ENCODE data around the gene PSG5. TPM values are rescaled to one million over a fixed set of nuclear protein-coding genes. Genes with fewer than 3 reads are reported as not detected.
"Not testable (repeated sequence)": the region's sequence is repeated elsewhere in the genome, so short reads cannot be mapped to it uniquely, and the experiment has no call there.

PSG5 gene
- total RNA-seq = not detected

DNA sequence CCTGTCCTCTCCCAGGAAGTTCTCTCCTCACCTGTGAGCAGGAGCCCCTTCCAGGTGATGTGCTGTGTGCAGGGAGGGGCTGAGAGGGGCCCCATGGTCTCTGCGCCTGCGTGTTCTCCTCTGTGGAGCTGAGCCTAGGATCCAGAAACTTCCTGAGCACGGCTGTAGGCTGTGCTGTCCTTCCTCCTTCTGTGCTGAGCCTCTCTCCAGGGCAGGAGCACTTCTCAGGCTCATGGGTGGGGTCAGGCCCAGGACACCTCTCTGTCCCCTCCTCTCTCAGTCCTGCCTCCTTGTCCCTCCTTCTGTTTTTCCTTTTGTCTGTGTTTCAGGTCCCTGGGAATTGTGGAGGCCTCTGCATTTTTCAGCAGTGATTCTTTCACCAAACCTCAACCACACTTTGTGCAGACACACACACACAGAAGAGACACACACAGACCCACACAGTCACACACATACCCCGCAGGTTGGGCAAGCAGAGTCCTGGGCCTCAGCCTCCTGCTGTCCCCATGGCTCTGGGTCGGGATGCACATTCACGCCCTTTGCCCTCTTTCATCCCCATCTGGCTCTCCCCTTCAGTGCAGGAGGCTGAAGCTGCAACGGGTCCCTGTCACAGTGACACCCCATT, at the start of gene PSG5:
PSG5 (minus strand) TSS at position 226 of the 625 bp plus-strand sequence; CDS start at position 95, 131 bp downstream.
- DNase-seq = not testable (repeated sequence)

DNA sequence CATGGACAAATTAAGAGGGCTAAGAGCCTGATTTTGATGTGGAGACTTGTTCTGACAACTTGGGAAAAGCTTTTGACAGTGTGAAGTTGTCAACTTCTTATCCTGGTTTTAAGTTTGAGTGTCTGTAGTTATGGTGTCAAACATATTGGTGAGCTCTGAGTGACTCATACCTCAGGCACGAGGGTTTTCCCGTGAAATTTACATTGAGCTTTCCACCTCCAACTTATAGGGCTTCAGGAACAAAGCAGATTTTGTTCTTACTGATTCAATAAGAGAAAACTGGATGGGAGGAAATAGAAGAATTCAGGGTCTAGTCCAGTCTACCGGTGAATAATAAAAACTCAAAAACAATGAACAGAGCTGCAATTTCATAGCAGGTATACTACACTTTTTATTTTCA, 49.4 kb upstream of the PSG5 start:
- not testable (repeated sequence) for DNase-seq

DNA sequence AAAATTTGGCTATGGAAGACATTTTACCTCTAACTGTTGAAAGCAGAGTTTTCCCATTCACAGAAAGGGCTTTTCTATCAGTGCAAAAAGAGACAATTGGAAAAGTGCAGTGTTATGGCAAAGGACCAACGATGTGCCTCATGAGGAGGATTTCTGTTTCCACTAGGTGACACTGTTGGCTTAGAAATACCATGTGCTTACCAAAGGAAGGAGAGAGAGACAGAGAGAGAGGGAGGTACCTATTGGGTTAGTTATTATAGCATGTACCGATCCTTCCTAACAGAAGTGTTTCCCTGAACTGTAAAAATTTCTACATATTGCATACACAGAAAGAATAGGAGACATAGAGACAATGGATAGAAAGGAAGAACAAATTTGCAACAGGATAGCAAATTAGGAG, 43.0 kb upstream of the PSG5 start:
- no peak for DNase-seq

DNA sequence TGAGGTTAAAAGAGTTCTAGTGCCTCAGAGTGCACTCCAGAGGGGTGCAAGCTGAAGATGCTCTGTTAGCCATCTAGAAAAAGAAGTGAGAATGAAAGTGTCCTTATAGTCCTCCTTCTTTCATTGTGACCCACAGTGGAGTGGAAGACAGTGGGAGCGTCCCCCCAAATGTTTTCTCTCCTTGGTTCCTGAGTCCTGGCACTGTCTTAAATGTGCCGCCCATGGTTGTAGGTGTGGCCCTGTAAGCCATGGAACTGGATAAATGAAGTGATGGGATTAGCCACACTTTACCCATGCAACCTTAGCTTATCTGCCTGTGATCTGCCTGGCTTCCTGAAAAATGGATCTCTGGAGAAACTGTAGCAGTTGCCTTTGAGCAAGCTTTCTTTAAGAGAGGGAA, 42.4 kb upstream of the PSG5 start:
- DNase-seq = not testable (repeated sequence)

DNA sequence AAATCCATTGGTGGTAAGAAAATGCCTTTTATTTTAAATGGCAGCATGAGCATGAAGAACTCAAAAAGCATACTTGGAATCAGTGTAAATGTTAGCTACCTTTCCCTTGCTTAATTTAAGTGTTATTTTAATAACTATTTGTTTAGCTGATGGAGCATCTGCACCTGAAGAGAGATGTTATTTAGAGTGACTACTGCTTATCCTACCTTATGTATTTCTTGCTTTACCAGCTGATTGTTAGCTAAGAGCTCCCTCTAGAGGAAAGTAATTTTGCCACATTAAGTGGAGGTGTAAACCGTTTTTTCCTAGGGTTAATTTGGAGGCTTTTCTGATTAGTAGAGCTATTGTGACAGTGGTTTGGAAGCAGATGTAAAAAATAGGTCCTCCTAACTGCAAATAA, 40.6 kb upstream of the PSG5 start:
- not testable (repeated sequence) for DNase-seq

DNA sequence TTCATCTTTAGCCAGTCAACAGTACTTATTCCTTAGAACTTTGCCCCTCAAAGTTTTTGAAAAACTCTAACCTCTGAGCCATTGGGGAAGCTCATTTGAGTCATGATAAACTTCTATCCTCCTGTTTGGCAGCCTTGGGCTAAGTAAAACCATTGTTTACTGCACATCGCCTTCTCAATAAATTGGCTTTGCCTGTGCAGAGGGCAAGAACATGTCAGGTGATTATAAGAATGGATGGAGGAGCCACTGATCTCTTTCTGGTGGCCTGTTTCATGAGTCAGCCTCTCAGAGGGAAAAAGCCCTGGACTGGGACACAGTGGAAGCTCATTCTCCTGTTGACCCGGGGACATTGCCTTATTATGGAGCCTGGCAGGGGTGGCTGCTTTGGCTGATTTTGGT, 38.5 kb upstream of the PSG5 start:
- no peak for DNase-seq

DNA sequence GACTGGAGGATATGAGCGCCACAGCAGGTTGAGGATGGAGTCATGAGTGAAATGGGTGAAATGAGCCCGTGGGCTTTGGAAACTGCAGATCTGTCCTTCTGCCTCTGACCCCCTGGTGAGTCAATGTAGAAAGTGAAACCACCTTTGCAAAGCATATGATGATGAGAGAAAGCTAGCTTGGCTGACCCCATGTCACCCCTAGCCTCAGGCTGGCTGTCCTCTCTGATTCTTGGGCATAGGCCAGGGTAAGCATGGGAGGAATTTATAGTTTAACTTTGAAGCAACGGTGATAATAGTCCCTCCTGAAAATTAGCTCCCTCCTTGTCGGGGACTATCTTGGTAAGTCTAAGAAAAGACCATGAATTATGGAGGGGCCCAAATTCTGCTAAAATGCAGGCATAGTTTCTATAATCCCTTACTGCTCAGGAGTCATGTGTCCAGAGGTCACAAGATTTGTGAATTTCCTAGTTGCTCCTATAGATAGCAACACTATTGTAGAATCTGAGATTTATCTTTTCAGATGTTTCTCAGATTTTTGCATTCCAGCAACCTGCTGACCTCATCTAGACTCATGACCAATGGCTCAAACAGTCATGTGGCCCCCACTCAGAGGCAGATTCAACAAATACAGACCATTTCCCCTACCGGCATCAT, 38.0 kb upstream of the PSG5 start:
- not testable (repeated sequence) for DNase-seq

DNA sequence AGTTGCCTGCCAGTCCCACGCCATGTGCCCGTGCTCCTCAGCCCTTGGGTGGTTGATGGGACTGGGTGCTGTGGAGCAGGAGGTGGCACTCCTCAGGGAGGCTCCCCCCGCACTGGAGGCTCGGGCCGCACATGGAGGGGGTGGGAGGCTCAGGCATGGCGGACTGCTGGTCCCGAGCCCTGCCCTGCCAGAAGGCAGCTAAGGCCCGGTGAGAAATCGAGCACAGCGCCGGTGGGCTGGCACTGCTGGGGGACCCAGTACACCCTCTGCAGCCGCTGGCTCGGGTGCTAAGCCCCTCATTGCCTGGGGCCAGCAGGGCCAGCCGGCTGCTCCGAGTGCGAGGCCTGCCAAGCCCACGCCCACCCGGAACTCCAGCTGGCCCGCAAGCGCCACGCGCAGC, 35.6 kb upstream of the PSG5 start:
- not testable (repeated sequence) for DNase-seq

DNA sequence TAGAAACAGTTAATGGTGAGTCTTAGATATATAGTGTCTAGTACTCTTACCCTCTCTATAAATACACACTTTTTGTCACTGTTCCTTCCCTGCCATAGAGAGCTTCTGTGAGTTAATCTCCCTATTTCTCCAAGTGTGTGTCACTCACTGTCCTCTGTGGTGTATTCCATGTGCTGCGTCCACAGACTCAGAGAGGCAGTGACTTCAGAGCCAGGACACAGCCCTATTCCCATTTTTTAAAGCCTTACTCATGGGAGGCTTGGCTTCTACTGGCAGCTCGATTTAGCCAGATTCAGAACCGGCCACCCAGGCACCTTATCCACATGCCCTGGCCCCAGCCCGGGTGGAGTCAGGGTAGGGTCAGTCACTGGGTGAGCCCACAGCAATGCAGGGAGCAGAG, 32.8 kb upstream of the PSG5 start:
- not testable (repeated sequence) for DNase-seq

DNA sequence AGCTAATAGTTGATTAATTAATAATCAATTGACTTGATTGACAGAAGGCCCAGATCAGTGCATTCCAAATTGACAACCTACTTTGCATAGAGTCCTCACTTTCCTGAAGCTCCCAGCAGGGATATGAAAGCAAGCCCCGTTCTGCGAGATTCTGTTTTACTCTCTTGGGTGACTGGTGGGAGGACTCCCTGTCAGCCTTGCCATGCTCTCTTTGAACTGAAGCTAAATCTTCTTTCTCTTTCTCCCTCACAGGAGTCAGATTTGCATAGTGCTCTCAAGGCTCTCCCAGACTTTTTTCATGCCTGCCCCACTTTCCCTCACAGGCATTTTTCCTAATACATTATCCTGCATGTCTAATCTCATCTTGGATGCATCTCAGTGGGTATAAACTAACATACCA, 29.5 kb upstream of the PSG5 start:
- DNase-seq = not testable (repeated sequence)

DNA sequence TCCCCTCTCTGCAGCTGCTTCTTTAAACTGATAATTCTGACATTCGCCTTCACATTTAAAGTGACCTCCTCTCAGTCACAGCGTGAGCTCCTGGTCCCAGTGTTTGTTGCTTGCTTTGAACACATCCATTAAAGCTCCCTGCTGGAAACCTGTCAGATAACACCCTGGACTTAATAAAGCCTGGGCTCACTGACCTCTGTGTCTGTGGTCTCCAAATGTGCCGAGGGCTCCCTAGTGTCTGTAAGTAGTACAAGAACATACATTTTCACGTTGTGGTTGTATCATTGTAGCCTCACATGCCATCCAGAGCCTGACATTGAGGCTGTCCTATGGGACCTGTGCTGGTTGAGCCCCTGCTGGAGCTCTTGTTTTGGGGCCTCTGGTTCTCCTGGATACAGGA, 21.7 kb upstream of the PSG5 start:
- DNase-seq = no peak

DNA sequence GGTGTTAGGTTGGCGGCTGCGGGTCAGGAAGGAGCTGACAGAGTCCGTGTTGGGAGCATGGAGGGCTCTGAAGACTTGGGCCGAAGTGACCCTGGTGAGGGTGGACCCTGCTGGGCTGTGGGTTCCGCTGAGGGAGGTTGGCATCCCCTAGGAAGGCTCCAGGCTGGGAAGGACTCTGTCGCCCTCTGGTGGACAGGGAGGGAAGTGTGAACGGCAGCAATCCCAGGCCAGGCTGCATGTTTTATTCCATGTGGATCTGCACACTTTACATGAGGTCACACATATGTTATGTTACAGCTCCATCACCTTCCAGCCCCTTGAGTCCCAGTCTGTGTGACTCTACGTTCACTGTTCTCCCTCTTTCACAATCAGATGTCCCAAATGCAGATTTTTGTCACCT, 20.8 kb upstream of the PSG5 start:
- not testable (repeated sequence) for DNase-seq

DNA sequence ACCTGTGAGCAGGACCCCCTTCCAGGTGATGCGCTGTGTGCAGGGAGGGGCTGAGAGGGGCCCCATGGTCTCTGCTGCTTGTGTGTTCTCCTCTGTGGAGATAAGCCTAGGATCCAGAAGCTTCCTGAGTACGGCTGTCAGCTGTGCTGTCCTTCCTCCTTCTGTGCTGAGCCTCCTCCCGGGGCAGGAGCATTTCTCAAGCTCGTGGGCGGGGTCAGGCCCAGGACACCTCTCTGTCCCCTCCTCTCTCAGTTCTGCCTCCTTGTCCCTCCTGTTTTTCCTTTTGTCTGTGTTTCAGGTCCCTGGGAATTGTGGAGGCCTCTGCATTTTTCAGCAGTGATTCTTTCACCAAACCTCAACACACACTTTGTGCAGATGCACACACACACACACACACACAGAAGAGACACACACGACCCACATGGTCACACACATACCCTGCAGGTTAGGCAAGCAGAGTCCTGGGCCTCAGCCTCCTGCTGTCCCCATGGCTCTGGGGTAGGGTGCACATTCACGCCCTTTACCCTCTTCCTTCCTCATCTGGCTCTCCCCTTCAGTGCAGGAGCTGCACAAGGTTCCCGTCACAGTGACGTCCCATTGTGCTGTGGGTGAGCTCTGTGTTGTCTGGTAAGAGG, 19.3 kb upstream of the PSG5 start, which contains the start of gene PSG4:
PSG4 (minus strand) TSS at position 168 of the 635 bp plus-strand sequence; CDS start at position 66, 102 bp downstream.
- DNase-seq = not testable (repeated sequence)

DNA sequence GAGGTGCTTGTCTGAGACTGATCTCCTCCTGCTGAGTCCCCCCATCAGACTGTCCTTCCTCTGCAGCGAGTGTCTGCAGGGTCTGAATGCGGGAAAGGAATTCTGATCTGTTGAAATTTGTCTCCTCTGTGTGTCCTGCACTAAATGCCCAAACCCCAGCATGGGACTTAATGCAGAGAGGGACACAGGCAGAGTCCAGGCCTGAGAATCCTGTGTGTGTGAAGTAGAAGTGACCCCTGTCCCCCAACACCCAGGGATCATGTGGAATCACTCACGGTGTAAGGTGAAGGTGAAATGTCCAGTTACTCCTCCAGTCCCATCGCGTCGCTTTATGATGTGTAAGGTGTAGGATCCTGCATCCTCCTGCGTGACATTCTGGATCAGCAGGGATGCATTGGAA, 17.3 kb upstream of the PSG5 start:
- not testable (repeated sequence) for DNase-seq

DNA sequence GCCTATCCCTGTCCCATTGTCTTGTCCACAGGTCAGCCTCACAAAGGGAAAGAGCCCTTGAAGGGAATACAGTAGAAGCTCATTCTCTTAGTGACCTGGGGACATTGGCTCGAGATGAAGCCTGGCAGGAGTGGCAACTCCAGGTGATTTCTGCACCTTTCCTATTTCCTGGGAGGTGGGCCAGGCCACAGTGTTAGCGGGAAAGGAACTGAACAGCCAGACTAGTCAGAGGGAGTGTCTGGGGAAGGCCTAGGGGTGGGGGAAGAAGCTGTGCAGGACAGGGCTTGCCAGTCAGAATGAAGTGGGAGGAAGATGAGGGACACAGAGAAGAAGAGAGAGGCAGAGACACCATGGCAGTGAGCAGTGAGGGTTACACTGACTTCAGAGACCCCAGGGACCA, 15.6 kb upstream of the PSG5 start:
- not testable (repeated sequence) for DNase-seq

DNA sequence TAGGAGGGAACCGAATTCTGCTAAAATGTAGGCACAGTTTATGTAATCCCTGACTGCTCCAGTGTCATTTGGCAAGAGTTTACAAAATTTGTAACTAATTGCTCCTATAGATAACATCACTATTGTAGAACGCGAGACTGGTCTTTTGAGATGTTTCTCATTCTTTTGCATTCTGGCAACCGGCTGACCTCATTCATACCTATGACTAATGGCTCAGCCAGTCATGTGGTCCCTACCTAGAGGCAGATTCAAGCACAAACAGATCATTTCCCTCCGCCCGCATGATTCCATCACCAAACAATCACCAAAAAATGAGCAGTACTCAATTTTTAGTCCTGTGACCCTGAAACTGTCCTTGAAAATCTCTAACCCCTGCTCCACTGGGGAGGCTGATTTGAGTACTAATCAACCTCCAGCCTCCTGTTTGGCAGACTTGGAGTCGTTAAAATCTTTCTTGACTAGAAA, 15.0 kb upstream of the PSG5 start:
- DNase-seq = not testable (repeated sequence)

DNA sequence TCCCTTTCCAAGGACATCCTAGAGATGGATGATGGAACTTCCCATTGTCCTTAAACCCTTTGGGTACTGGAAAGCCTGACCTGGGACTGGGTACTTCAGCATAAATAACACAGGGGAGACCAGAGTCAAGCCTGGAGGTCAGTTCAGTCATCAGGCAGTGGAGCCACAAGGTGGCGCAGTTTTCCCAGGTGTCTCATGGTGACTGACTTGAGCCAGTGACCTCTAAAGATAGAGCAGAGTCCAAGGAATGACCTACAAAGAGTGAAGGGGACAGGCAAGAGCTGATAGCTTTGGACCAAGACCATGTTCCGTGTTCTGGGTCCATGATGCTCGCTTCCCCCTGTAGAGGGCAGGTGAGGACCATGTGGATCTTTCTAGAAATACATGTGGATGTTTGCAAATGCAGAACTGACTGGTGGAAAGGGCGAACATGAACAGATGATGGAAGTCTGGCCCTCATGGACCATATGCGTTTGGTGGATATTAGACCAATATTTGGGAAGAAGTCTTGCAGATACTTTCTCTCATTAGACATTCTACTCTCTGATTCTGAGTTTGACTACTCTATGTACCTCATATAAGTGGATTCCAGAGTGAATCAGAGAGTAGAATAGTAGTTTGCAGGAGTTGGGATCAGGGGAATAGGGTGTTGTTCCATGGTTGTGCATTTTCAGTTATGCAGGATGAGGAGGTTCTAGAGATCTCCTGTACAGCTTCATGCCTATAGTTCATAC, 12.5 kb upstream of the PSG5 start:
- not testable (repeated sequence) for DNase-seq

DNA sequence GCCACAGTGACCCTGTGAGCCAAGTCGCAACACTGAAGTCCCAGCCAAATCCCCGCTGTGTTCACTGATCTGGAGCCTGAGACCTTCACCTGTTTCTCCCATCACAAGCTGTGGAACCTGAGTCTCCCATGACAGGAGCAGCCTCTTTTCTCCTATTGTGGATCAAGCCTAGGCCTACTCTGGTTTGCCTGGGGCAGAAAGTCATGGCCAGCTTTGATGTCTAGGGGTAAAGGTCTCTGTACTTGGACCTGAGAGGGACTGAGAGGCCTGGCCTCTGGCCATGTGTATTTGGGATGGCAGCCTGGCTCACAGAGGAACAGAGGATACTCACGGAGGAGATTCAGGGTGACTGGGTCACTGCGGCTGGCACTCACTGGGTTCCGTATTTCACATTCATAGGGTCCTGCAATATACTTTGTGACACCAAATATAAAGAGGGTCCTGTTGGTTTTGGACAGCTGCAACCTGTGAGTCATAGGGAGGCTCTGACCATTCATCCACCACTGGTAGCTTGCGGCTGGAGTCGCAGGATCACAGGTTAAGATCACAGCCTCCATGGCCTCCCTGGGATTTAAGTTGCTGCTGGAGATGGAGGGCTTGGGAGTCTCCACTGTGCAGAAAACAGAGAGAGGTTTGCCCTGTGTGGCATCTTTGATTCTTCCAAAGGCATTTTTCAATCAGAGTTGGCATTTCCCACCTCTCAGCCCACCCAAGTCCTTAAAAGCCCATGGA, 11.5 kb upstream of the PSG5 start:
- DNase-seq = not testable (repeated sequence)

DNA sequence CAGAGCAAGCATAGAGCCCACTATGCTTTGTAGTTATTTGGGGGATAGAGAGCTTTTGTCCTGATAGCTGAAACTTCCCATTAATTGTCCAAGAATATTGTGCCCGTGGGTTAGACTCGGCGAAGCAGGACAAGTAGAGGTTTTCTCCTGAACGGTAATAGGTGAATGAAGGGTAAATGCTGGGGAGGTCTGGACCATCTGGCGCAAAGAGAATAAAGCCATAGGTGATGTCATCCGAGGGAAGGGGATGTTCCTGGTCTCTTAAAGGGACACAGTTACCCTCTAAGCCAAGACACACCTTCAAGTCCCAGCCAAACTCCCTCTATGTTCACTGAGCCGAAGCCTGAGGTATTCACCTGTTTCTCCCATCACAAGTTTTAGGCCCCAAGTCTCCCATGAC, 8.1 kb upstream of the PSG5 start:
- not testable (repeated sequence) for DNase-seq

DNA sequence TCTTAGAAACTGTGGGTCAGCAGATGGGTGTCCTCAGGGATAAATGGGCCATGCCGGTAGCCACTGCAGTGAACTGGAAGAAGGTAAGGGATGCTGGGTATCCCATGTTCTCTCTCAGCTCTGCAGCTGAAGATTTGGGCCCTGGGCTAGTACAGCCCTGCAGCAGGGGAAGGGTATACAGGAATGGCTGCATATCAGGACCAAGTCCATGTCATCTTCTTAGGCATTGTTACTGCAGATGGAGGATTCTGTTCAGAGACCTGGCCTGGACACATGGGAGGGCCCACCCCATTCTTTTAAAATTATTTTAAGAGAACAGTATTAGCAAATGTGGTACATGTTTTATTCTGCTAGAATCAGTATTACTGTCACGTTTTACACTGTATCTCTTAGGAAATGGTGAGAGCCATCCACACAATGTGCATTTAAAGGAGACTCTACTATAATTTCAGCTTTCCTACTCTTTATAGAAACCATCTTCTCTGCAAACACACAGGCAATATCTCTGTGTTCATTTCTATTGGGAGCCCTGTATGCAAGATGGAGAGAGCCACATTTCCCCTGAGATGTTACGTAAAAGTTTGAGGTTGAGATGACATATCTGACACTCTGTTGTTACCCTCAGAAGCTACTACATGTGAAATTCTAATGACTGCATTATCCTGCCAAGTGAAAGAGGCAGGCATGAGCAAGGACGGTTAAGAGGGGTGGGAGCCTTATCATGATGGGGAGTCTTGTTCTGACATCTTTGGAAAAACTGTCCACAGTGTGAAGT, 6.2 kb upstream of the PSG5 start:
- DNase-seq = not testable (repeated sequence)

DNA sequence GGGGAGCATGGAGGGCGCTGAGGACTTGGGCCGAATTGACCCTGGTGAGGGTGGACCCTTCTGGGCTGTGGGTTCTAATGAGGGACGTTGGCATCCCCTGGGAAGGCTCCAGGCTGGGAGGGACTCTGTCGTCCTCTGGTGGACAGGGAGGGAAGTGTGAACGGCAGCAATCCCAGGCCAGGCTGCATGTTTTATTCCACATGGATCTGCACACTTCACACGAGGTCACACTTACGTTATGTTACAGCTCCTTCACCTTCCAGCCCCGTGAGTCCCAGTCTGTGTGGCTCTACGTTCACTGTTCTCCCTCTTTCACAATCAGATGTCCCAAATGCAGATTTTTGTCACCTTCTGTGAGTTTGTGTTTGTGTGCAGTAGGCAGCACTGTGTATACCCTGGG, 1.8 kb upstream of the PSG5 start:
- DNase-seq = not testable (repeated sequence)

Data from skin of body (tissue), 2 donors.